H1 (cell line): ENCODE results near the gene AARSD1. TPM values are rescaled to one million over a fixed set of nuclear protein-coding genes. Genes with fewer than 3 reads are reported as not detected.

ENCODE experiments used
- CTCF ChIA-PET: fragments of 300-600 bp; sonication (Branson Sonifier 250); formaldehyde crosslinking; loops from one replicate; lab custom pipeline; 2021; ENCODE audit not compliant: partially characterized antibody; lab: Charles Lee
- POLR2A ChIA-PET: fragments of 300-600 bp; sonication (Branson Sonifier 250); formaldehyde crosslinking; loops from one replicate; lab custom pipeline; 2021; ENCODE audit warnings: inconsistent platforms; ENCODE audit not compliant: partially characterized antibody; lab: Charles Lee
- DNase-seq, 2 experiments: peaks; one replicate each; pipeline versions ENCODE4 v3.0.0 to v3.0.0-alpha.2; 2010 to 2022; ENCODE audit warnings: low spot score in 2 of 2, low read depth in 1 of 2, mixed read lengths in 1 of 2
- FAIRE-seq: peaks from 2 replicates; lab custom pipeline; 2011; peaks lifted over from hg19 to GRCh38; lab: Jason Lieb, UNC
- H2AFZ ChIP-seq: 2 replicates; pipeline ENCODE4 v1.8.1; 2012; ENCODE audit warnings: low read length, inconsistent platforms
- H2AK5ac ChIP-seq: 2 replicates; pipeline ENCODE4 v1.6.1; 2013; ENCODE audit warnings: low read depth, low read length
- H2BK120ac ChIP-seq: replicated peaks from 2 replicates; pipeline ENCODE3; 2013; ENCODE audit warnings: low read depth, low read length, inconsistent platforms
- H2BK12ac ChIP-seq: 2 replicates; pipeline ENCODE4 v1.6.1; 2013; ENCODE audit warnings: low read depth, low read length
- H2BK15ac ChIP-seq: 2 replicates; pipeline ENCODE4 v1.6.1; 2013; ENCODE audit warnings: low read length
- H2BK20ac ChIP-seq: 2 replicates; pipeline ENCODE4 v1.6.1; 2013; ENCODE audit warnings: low read length
- H2BK5ac ChIP-seq: 2 replicates; pipeline ENCODE4 v1.6.1; 2013; ENCODE audit warnings: low read depth, low read length
- H3K14ac ChIP-seq: 2 replicates; pipeline ENCODE4 v1.6.1; 2013; ENCODE audit warnings: inconsistent platforms; ENCODE audit not compliant: insufficient read length
- H3K18ac ChIP-seq: 2 replicates; pipeline ENCODE4 v1.6.1; 2013; ENCODE audit warnings: low read length; ENCODE audit errors: extremely low read depth
- H3K23ac ChIP-seq: 2 replicates; pipeline ENCODE4 v1.6.1; 2013; ENCODE audit warnings: inconsistent platforms; ENCODE audit not compliant: insufficient read length
- H3K23me2 ChIP-seq: 2 replicates; pipeline ENCODE4 v1.6.1; 2013; ENCODE audit warnings: low read depth, low read length
- H3K27ac ChIP-seq: 2 replicates; pipeline ENCODE4 v1.6.1; 2011; ENCODE audit warnings: low read depth, low read length, inconsistent platforms
- H3K27me3 ChIP-seq, 4 experiments: replicated peaks in 1 of 4; 1 replicate in 1 of 4; 2 replicates in 3 of 4; pipeline versions ENCODE4 v1.6.1 to v1.8.1; 2011 to 2013; ENCODE audit warnings: low read length in 3 of 4, mild to moderate bottlenecking in 3 of 4, inconsistent platforms in 2 of 4, mixed read lengths in 2 of 4, moderate library complexity in 1 of 4; ENCODE audit not compliant: control insufficient read depth in 3 of 4, insufficient read depth in 3 of 4; ENCODE audit errors: extremely low read depth in 1 of 4
- H3K36me3 ChIP-seq, 4 experiments: 2 replicates each; pipeline versions ENCODE4 v1.6.1 to v1.8.1; 2011 to 2013; ENCODE audit warnings: mild to moderate bottlenecking in 4 of 4, low read length in 3 of 4, moderate library complexity in 2 of 4, control low read depth in 1 of 4, inconsistent platforms in 1 of 4; ENCODE audit not compliant: insufficient read depth in 4 of 4, control insufficient read depth in 2 of 4
- H3K4ac ChIP-seq: replicated peaks from 2 replicates; pipeline ENCODE3; 2013; ENCODE audit warnings: low read length, low read depth, mixed read lengths, inconsistent platforms; ENCODE audit not compliant: insufficient read length
- H3K4me1 ChIP-seq, 4 experiments: replicated peaks in 1 of 4; 1 replicate in 1 of 4; 2 replicates in 3 of 4; pipeline versions ENCODE4 v1.6.1 to v1.8.1; 2011 to 2013; ENCODE audit warnings: low read length in 3 of 4, inconsistent platforms in 2 of 4, mixed read lengths in 1 of 4; ENCODE audit not compliant: insufficient read depth in 4 of 4, control insufficient read depth in 3 of 4
- H3K4me2 ChIP-seq, 2 experiments: 2 replicates each; pipeline versions ENCODE4 v1.6.1 to v1.8.1; 2011 to 2013; ENCODE audit warnings: low read depth in 2 of 2, low read length in 2 of 2, control low read depth in 1 of 2, inconsistent platforms in 1 of 2, mild to moderate bottlenecking in 1 of 2; ENCODE audit not compliant: insufficient read depth in 1 of 2
- H3K4me3 ChIP-seq, 4 experiments: fragments of 200-600, 300-600 bp in 1 of 4; sonication (generic), shearing (Covaris generic), sonication (Bioruptor Twin) in 1 of 4; 2 replicates each; pipeline versions ENCODE4 v1.5.1 to v1.8.1; 2011 to 2016; ENCODE audit warnings: low read length in 4 of 4, low read depth in 3 of 4, control low read depth in 2 of 4, inconsistent platforms in 2 of 4, mild to moderate bottlenecking in 2 of 4, mixed read lengths in 1 of 4, moderate library complexity in 1 of 4; ENCODE audit not compliant: insufficient read depth in 2 of 4; ENCODE audit errors: extremely low read depth in 1 of 4
- H3K56ac ChIP-seq: replicated peaks from 2 replicates; pipeline ENCODE3; 2013; ENCODE audit warnings: low read depth, mild to moderate bottlenecking, mixed read lengths, low read length, inconsistent platforms; ENCODE audit not compliant: insufficient read length
- H3K79me1 ChIP-seq: 2 replicates; pipeline ENCODE4 v1.6.1; 2013; ENCODE audit warnings: low read depth, low read length, control low read depth
- H3K79me2 ChIP-seq, 2 experiments: 2 replicates each; pipeline versions ENCODE4 v1.6.1 to v1.8.1; 2012 to 2013; ENCODE audit warnings: low read length in 2 of 2, mild to moderate bottlenecking in 2 of 2, inconsistent platforms in 1 of 2; ENCODE audit not compliant: insufficient read depth in 2 of 2, control insufficient read depth in 1 of 2
- H3K9ac ChIP-seq, 4 experiments: replicated peaks in 1 of 4; 1 replicate in 1 of 4; 2 replicates in 3 of 4; pipeline versions ENCODE4 v1.6.1 to v1.8.1; 2011 to 2013; ENCODE audit warnings: low read depth in 3 of 4, low read length in 3 of 4, control low read depth in 2 of 4, mild to moderate bottlenecking in 2 of 4, moderate library complexity in 2 of 4, inconsistent platforms in 1 of 4; ENCODE audit errors: extremely low read depth in 1 of 4
- H3K9me3 ChIP-seq, 2 experiments: 2 replicates each; pipeline versions ENCODE4 v1.6.1 to v1.8.1; 2012 to 2013; ENCODE audit warnings: mild to moderate bottlenecking in 2 of 2, moderate library complexity in 2 of 2, control low read depth in 1 of 2, inconsistent platforms in 1 of 2, low read depth in 1 of 2, low read length in 1 of 2, mixed read lengths in 1 of 2; ENCODE audit not compliant: insufficient read depth in 2 of 2
- H4K20me1 ChIP-seq, 2 experiments: replicated peaks in 1 of 2; 2 replicates each; pipeline versions ENCODE3 to v1.8.1; 2011 to 2013; ENCODE audit warnings: inconsistent platforms in 2 of 2, low read length in 2 of 2, mild to moderate bottlenecking in 1 of 2; ENCODE audit not compliant: insufficient read depth in 2 of 2, control insufficient read depth in 1 of 2
- H4K5ac ChIP-seq: 2 replicates; pipeline ENCODE4 v1.6.1; 2013; ENCODE audit warnings: low read length, low read depth, mixed read lengths, inconsistent platforms; ENCODE audit not compliant: insufficient read length
- H4K8ac ChIP-seq: 2 replicates; pipeline ENCODE4 v1.8.0; 2013; ENCODE audit warnings: mild to moderate bottlenecking, moderate library complexity, low read length, inconsistent platforms; ENCODE audit not compliant: insufficient read depth; ENCODE audit errors: extremely low read depth
- H4K91ac ChIP-seq: replicated peaks from 2 replicates; pipeline ENCODE3; 2013; ENCODE audit warnings: low read length, mixed read lengths, inconsistent platforms; ENCODE audit not compliant: insufficient read length
- EZH2 ChIP-seq: fragments of 200-600 bp; sonication (generic); IDR thresholded peaks from 2 replicates; pipeline ENCODE4 v1.7.1; 2012; ENCODE audit warnings: low read depth, mild to moderate bottlenecking, moderate library complexity, low read length, inconsistent platforms; ENCODE audit not compliant: severe bottlenecking
- GABPA ChIP-seq: IDR thresholded peaks from 2 replicates; pipeline ENCODE4 v1.6.1; 2011; ENCODE audit warnings: mild to moderate bottlenecking, low read length, moderate library complexity, borderline replicate concordance; ENCODE audit not compliant: insufficient read depth
- RFX5 ChIP-seq: IDR thresholded peaks from 2 replicates; pipeline ENCODE4 v1.6.1; 2011; ENCODE audit warnings: low read depth, low read length, improper control_type of control experiment, borderline replicate concordance
- SAP30 ChIP-seq: fragments of 300-600 bp; sonication (generic); IDR thresholded peaks from 2 replicates; pipeline ENCODE4 v1.7.1; 2012; ENCODE audit warnings: low read length, moderate library complexity, mild to moderate bottlenecking, inconsistent platforms; ENCODE audit not compliant: insufficient read depth, insufficient replicate concordance
- SP4 ChIP-seq: IDR thresholded peaks from 2 replicates; pipeline ENCODE4 v1.6.1; 2012; ENCODE audit warnings: low read length, inconsistent platforms
- WGBS, 2 experiments: shearing (Covaris generic) in 1 of 2; methylation state at CpG; one replicate each; pipeline versions ENCODE4 v1.1.6 to v1.1.7; 2013 to 2015; ENCODE audit warnings: low lambda C conversion rate in 2 of 2, mixed read lengths in 2 of 2, inconsistent platforms in 1 of 2, low coverage in 1 of 2, missing lambda C conversion rate in 1 of 2; ENCODE audit not compliant: insufficient replicate concordance in 2 of 2, insufficient coverage in 1 of 2, insufficient read length in 1 of 2; ENCODE audit errors: extremely low coverage in 1 of 2, missing lambda C conversion rate in 1 of 2; 5-methylcytosine and 5-hydroxymethylcytosine counted together
- polyA plus RNA-seq, 7 experiments: library from polyadenylated mRNA; depleted of rRNA in 3 of 7; stranded (reverse) in 5 of 7; unstranded in 2 of 7; fragments of >200 nt in 5 of 7; fragments of 200-250 nt in 2 of 7; gene quantifications; 1 replicate in 5 of 7; 2 replicates in 1 of 7; 4 replicates in 1 of 7; pipeline versions ENCODE4 v1.2.1 to v1.2.3, GENCODE V29; 2011 to 2013; ENCODE audit warnings: missing spikeins in 2 of 7, mixed read lengths in 2 of 7
- total RNA-seq: library from RNA; stranded (reverse); fragmentation: NEBNext Ultra II Directional; extraction: Animal tissue kit (Norgen Biotek cat#: 25700); gene quantifications from 2 replicates; pipeline ENCODE4 v1.2.1, GENCODE V29; 2021

The AARSD1 gene
- total and polyA plus RNA-seq, 2 of the 8 experiments (the other 6 are each of a cell fraction or from before 2014, with no cell fraction given), result 51.5 to 58.8 TPM

DNA sequence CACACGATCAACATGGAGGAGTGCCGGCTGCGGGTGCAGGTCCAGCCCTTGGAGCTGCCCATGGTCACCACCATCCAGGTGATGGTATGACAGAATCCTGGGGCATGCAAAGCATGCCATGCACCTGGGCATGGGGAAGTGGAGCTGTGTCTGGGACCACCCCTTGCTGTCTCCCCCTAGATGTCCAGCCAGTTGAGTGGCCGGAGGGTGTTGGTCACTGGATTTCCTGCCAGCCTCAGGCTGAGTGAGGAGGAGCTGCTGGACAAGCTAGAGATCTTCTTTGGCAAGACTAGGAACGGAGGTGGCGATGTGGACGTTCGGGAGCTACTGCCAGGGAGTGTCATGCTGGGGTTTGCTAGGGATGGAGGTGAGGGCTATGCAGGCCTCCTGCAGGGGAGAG lies 49.0 kb upstream of the AARSD1 start:
- peaks cover 2 to 9% (median 4%) of the 10 kb centered on the region in 4 experiments; a peak in 6 of 7 replicates for H3K4me1 ChIP-seq
- H3K56ac ChIP-seq, result no peak overlapping the region
- H3K27ac ChIP-seq, result no peak overlapping the region
- no peak overlapping the region for H4K91ac ChIP-seq
- H3K27me3 ChIP-seq, result no peaks in the 10 kb centered on the region
- H3K36me3 ChIP-seq, result peaks cover 6 to 27% (median 9%) of the 10 kb centered on the region in 4 experiments; a peak in 7 of 8 replicates
- CTCF ChIA-PET, result interaction anchor here (0.6 to 1.2 kb wide), 3 partner anchors 10 to 159 kb away, joined by 3 to 5 read pairs (median 3); partner anchors contain the start of gene RPL27
- peak overlapping the region; percentile 80; the same call in 1 of the 2 replicates for H4K8ac ChIP-seq
- FAIRE-seq (no peak), DNase-seq (no peak)
- no peak overlapping the region for H3K4me2 ChIP-seq
- H4K5ac ChIP-seq, result no peak overlapping the region
- H2BK5ac ChIP-seq, result peak overlapping the region; percentile 44; the same call in 1 of the 2 replicates
- H3K9me3 ChIP-seq, result no peaks in the 10 kb centered on the region
- H3K4ac ChIP-seq, result no peak overlapping the region
- no peak overlapping the region for H2AK5ac ChIP-seq
- 94% methylated on average over 8 of the region's 8 CpGs; no CpG with 5 or more reads in 1 of the 2 experiments for WGBS, 2 experiments
- H2BK15ac ChIP-seq, result peak overlapping the region; percentile 78
- no peak overlapping the region for H2AFZ ChIP-seq
- H3K4me3 ChIP-seq, result no peak overlapping the region
- no peak overlapping the region for H3K9ac ChIP-seq
- H3K18ac ChIP-seq, result no peak overlapping the region
- no peak overlapping the region for H2BK120ac ChIP-seq
- H2BK20ac ChIP-seq, result no peak overlapping the region
- 0 out of 2 replicates have a peak overlapping the region, but pooled peaks have one; percentile 27 for H2BK12ac ChIP-seq
- H3K14ac ChIP-seq, result no peak overlapping the region
- peaks cover 0 to 6% of the 10 kb centered on the region in 2 experiments; a peak in 1 of 4 replicates for H3K79me2 ChIP-seq
- H3K23me2 ChIP-seq, result no peaks in the 10 kb centered on the region; the same call in 1 of the 2 replicates
- peaks cover 8% of the 10 kb centered on the region in 2 experiments for H4K20me1 ChIP-seq
- POLR2A ChIA-PET, result interaction anchor here (0.9 to 7.5 kb wide), 10 partner anchors 8 to 335 kb away, joined by 3 to 104 read pairs (median 4); partner anchors contain the start of genes IFI35, RPL27 and VAT1
- H3K79me1 ChIP-seq, result peaks cover 10% of the 10 kb centered on the region; the same call in 1 of the 2 replicates
- no peak overlapping the region for H3K23ac ChIP-seq
- TF ChIP-seq GABPA, result no peak
- no peak for TF ChIP-seq EZH2
- no peak for TF ChIP-seq RFX5
- TF ChIP-seq SP4, result no peak
- no peak for TF ChIP-seq SAP30
